GM18858 (cell line): ENCODE results near the gene LRRTM4.
"Not testable (repeated sequence)": the region's sequence is repeated elsewhere in the genome, so short reads cannot be mapped to it uniquely, and the experiment has no call there.

ENCODE experiments used
- ATAC-seq: cut with Tn5 transposase; IDR thresholded peaks from one replicate; pipeline ENCODE4 v1.9.1; 2021; ENCODE audit not compliant: unreplicated experiment

Gene LRRTM4

DNA sequence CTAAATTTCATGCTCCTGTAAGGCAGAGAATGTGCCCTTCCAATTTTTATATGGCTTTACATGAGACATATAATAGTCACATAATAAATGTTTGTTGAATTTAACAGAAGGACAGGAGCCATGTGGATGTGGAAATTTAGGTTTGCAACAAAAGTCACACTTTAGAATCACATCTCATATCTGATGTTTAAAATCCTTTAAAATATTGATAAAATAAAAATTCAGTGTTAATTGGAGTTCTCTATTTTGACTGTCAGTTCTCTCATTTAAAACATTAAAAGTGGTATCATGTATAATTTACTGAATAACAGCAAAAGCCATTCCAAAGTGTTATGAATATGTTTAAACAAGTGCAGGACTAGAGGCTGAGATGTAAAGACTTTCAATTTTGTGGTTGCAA, 594.1 kb downstream of the LRRTM4 start:
- ATAC-seq = no peak

DNA sequence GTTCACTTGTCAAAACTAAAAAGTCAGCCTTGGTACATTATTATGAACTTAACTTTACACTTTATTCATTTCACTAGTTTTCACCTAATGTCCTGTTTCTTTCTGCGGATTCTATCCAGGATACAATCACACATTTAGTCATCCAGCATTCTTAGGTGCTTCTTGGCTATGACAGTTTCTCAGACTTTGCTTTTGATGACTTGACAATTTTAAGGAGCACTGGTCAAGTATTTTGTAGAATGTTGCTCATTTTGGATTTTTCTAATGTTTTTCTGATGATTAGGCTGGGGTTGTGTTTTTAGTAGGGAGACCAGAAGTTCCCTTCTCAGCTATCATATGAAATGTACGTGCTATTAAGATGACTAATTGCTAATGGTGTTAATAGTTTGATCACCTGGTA, 601.2 kb downstream of the LRRTM4 start:
- ATAC-seq = no peak

GRCh38 chr2:76895469-76895868, 626.7 kb downstream of the LRRTM4 start:
- ATAC-seq = no peak

- ATAC-seq = no peak
These were observed 651.6 kb downstream of the LRRTM4 start for GRCh38 chr2:76870581-76870980.

- ATAC-seq = no peak
These were observed 652.2 kb downstream of the LRRTM4 start for GRCh38 chr2:76870011-76870410.

GRCh38 chr2:76867854-76868253, 654.3 kb downstream of the LRRTM4 start:
- ATAC-seq = no peak

DNA sequence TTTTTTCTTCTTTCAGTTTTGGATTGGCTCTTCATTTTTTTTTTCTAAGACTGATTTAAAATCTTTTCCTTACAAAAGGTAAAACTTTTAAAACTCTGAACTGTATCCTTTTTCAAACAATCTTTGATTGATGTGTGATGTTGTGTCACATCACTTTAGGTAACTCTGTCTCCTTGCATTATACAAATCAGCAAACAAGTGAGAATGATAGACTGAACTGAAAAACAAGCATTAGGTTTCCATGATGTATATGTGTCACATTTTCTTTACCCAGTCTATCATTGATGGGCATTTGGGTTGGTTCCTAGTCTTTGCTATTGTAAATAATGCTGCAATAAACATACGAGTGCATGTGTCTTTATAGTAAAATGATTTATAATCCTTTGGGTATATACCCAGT, 655.7 kb downstream of the LRRTM4 start:
- ATAC-seq = no peak

DNA sequence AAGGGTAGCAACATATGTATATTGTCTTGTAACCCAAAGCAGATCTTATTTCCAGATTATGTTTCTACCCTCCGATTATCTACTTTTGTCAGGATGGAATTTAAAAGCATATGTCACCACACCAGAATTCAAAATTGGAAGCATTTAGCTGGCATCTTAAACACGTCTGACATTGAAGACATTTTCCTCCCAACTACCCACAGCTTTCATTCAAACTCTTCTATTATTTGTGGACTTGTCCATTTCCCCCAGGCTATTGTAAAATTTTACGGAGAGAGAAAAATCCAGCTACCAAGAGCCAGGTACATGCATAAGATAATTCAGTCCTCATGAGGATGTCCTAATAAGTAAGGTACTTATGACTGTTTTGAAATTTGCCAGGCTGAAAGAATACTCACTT, 659.3 kb downstream of the LRRTM4 start:
- no peak for ATAC-seq

- peak; percentile 69 for ATAC-seq
These were observed 660.5 kb downstream of the LRRTM4 start for GRCh38 chr2:76861708-76862107.

GRCh38 chr2:76851000-76851399, 671.2 kb downstream of the LRRTM4 start:
- no peak for ATAC-seq

DNA sequence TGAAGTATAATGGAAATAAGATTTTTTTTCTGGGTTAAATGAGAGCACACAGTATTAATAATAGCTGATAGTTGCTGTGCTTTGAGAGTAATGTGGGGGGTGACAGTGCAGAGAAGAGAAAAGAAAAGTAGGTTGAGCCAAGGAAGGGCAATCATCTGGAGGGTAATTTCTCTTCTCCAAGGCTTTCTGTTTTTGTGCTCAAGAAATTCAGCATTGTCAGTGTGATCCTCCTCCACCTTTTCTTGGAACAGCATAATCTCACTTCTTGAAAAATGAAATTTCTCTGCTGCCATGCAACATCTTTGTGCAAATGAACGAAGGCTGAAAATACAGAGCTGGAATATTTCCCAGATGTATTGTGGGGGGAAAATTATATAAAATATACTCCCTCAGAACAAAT, 673.1 kb downstream of the LRRTM4 start:
- no peak for ATAC-seq

DNA sequence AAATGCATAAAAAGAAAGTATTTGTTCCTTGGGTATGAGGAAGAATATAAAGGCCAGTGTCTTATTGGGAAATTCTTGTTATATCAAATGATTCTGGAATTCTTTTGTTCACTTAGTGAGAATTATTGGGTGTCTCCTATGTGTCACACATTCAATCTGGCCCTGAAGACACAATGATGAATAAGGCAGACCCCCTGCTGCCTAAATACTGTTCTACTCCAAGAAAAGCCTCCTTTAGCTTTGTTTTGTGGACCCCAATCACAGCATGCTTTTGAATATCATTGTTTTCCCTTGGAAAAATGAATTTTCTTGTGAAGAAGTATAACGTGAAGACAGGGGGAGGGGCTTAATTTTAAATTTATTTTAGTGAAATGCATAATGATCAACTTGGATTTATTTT, 682.4 kb downstream of the LRRTM4 start:
- ATAC-seq = no peak

DNA sequence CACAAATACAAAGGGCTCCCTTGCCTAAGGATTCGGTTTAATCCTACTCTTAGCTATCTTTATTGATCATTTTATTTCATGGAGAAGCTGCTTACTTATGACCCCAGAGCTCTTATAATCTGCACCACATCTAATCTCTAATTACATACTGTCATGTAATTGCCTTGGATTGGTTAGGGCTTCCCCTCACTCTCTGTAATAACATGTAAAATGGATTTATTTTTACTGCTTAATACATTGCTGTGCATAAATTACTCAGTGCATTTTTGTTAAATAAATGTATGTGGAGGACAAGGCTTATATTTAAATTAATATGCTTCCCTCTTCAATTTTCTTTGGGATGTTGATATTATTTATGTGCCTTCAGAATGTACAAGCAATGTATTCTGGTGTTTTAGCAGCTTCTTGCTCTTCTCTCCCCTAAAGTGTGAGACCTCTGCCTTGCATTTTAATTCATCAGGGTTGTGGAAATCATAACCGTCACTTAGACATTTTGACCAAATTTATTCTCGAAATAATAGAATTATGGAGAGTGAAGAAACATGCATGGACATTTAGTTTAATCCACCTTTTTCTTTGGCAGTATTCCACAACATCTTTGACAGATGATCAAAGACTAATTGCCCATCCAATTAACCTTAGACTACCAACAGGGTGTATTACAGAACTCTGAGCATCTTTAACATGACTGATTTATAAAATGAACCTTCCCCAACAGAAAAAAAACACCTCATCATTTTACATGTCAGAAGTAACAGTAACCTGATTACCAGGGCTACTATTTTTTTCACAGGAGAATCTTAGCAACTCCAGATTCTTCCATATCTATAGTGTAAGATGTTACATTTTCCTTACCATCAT, 692.6 kb downstream of the LRRTM4 start:
- ATAC-seq = no peak

DNA sequence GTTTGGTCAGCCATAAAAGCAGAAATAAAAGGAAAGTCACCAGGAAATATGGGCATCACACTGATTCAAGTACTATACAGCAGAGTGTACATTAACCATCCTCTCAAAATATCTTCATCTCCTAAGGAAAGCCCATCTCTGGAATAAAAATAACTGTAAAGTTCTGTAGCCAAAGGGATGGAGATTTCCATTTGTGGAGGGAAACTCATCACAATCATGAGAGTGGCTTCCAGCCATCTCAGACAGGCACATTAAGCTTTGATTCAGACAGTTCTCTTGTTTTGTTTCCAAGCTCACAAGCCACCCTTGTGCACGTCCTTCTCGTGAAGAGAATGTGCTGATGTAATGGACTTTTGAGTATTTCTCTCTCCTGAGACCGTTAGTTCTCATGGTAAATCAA, 695.5 kb downstream of the LRRTM4 start:
- ATAC-seq = no peak

GRCh38 chr2:76825140-76825970, 696.8 kb downstream of the LRRTM4 start:
- no peak for ATAC-seq

- ATAC-seq = no peak
These were observed 700.4 kb downstream of the LRRTM4 start for GRCh38 chr2:76821731-76822130.

DNA sequence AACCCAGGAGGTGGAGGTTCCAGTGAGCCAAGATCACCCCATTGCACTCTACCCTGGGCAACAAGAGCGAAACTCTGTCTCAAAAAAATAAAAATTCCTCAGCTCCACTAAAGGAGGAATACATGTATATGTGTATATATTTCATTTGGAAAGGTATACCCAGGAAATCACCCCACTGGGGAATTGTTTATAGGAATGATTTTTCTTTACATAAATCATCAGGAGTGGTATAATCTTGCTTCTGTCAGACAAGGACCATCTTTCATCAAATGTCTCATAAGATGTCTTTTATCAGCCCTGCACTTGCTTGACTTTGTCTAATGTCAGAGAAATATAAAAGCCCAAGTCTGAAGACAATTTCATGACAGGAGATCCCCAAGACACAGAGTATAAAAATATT, 709.1 kb downstream of the LRRTM4 start:
- ATAC-seq = no peak

DNA sequence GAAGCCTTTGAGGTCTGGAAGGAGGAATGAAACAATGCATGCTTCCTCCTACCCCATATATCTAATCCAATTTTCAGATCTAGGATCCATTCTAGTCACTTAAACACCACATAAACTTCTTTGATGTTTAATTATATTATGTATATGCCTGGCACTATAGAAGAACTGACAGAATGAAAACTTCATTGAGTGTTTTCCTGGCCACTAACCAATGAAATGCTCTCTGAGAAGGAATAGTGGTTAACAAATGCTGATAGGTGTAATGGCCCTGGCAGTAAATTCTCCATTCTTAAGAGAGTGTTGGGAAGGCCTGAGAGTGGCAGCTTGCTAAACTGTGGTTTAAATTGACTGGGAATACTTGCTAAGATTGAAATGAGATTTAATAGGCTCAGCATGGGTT, 710.0 kb downstream of the LRRTM4 start:
- no peak for ATAC-seq

DNA sequence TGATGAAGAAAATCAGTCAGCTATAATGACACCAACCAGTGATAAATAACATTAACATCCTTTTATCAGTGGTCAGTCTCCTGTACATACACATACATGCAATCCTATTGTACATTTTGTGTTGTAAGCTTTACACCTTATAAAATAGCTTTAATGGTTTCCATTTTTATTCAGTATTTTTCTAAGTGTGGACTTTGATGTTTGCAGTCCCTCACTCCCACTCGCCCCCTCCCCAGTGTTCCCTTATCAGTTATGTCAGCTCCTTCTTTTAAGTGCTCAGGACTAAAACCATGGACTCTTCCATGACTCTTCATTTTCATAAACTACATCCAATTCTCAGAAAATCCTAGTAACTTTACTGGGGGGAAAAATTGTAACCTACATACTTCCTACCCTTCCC, 713.0 kb downstream of the LRRTM4 start:
- ATAC-seq = no peak

GRCh38 chr2:76808732-76809131, 713.4 kb downstream of the LRRTM4 start:
- ATAC-seq = no peak

DNA sequence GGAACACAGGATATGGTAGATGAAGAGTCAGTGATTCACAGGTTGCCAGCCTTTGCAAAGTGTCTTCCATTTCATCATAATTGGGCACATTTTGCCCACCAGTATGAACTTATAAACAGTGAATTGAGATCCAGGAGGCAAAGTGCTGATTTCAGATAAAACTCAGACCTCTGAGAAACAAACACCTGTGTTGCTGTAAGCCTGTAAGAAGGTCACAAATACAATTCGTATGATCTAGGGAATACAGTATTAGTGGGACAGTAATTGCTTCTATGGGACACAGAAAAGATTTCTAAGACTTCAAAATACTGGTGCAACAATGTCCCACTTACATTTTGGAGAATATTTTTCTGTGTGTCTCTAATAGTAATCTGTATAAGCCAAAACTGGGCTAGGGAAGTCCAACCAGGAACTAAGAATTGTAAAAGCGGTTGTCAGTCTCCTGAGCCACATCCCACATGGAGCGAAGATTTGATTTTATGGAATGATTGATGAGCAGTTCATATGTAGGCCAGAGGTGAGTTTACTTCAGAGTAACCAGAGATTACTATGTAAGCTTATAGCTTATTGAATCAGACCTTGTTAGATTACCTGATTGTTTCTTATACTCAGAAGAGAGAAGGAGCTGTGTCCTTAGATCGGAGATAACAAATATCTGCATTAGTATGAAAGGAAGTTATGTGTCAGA, 728.4 kb downstream of the LRRTM4 start:
- ATAC-seq = no peak

DNA sequence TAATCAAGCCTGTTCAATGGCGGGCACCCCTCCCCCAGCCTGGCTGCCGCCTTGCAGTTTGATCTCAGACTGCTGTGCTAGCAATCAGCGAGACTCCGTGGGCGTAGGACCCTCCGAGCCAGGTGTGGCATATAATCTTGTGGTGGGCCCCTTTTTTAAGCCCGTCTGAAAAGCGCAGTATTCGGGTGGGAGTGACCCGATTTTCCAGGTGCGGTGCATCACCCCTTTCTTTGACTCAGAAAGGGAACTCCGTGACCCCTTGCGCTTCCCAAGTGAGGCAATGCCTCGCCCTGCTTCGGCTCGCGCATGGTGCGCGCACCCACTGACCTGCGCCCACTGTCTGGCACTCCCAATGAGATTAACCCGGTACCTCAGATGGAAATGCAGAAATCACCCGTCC, 740.9 kb downstream of the LRRTM4 start:
- not testable (repeated sequence) for ATAC-seq
